ENCODE data around the gene NCDN. TPM values are rescaled to one million over a fixed set of nuclear protein-coding genes. Genes with fewer than 3 reads are reported as not detected.

Gene NCDN
- total and polyA plus RNA-seq, 7 experiments from 2014 or later, result 17.1 to 38.6 (median 23.9) TPM

- H3K4me3 Mint-ChIP-seq, result peak overlapping the region in 4 of 10 donors; percentile 0 to 26 (median 16)
- POLR2A ChIA-PET, result interaction anchor here (1.7 kb wide), 1 partner anchor 95 kb away, joined by 9 read pairs; no protein-coding TSS in a partner anchor
- peaks cover 49 to 89% (median 78%) of the 10 kb centered on the region in 7 donors for H3K4me1 Mint-ChIP-seq
- Histone ChIP-seq H3K4me1 (ENCODE audit: control insufficient read depth in 2 of 2, insufficient read depth in 2 of 2, low read length in 2 of 2) (peaks cover 10 to 14% of the 10 kb centered on the region in 2 donors), H3K27me3 (ENCODE audit: control insufficient read depth in 2 of 2, insufficient read depth in 2 of 2, low read length in 2 of 2) (no peaks in the 10 kb centered on the region), H3K4me3 (ENCODE audit: low read length) (no peak overlapping the region), H3K9me3 (ENCODE audit: control insufficient read depth in 2 of 3, low read length in 3 of 3) (no peaks in the 10 kb centered on the region), H3K36me3 (ENCODE audit: control insufficient read depth in 2 of 3, insufficient read depth in 3 of 3, low read length in 3 of 3) (peaks cover 0 to 16% (median 0%) of the 10 kb centered on the region in 3 experiments), H3K27ac (ENCODE audit: low read depth, low read length) (peak overlapping the region; percentile 12)
- DNase-seq, result peak in 6 of 9 donors; percentile 34 to 69 (median 58)
- peak overlapping the region in 7 of 9 donors; percentile 3 to 93 (median 67) for H3K27ac Mint-ChIP-seq
- peak; percentile 90 for ATAC-seq
- no peaks in the 10 kb centered on the region for H3K9me3 Mint-ChIP-seq
- H3K27me3 Mint-ChIP-seq, result no peaks in the 10 kb centered on the region
- peaks cover 0 to 42% (median 17%) of the 10 kb centered on the region in 5 donors for H3K36me3 Mint-ChIP-seq
- intact Hi-C loops (cut with micrococcal nuclease), result loop anchor here (1.0 to 5.0 kb wide), 2 partner anchors 94 to 343 kb away; no protein-coding TSS in a partner anchor
- CTCF ChIA-PET, result interaction anchor here (1.0 to 3.6 kb wide), 3 partner anchors 20 to 94 kb away, joined by 3 to 49 read pairs (median 3); no protein-coding TSS in a partner anchor
These were observed 12.6 kb upstream of the NCDN start for GRCh38 chr1:35544976-35545375.

- H3K27me3 ChIP-seq (ENCODE audit: control insufficient read depth in 2 of 2, insufficient read depth in 2 of 2, low read length in 2 of 2), result no peaks in the 10 kb centered on the region
- POLR2A ChIA-PET, result no interaction called here
- H3K9me3 ChIP-seq (ENCODE audit: control insufficient read depth in 2 of 3, low read length in 3 of 3), result no peaks in the 10 kb centered on the region
- intact Hi-C loops (cut with micrococcal nuclease), result loop anchor here in 1 of 2 donors (5.0 kb wide), 1 partner anchor 344 kb away; no protein-coding TSS in a partner anchor
- no peak overlapping the region for H3K27ac ChIP-seq (ENCODE audit: low read depth, low read length)
- Mint-ChIP-seq H3K27me3 (no peaks in the 10 kb centered on the region), H3K27ac (peak overlapping the region in 2 of 9 donors; percentile 76 to 93), H3K4me3 (no peak overlapping the region), H3K4me1 (peaks cover 37 to 81% (median 67%) of the 10 kb centered on the region in 7 donors), H3K9me3 (no peaks in the 10 kb centered on the region), H3K36me3 (peaks cover 0 to 31% (median 18%) of the 10 kb centered on the region in 5 donors)
- ATAC-seq, result no peak
- CTCF ChIA-PET, result interaction anchor here (0.7 to 3.6 kb wide), 2 partner anchors 75 to 95 kb away, joined by 3 to 49 read pairs; no protein-coding TSS in a partner anchor
- no peak overlapping the region for H3K4me3 ChIP-seq (ENCODE audit: low read length)
- peaks cover 0 to 22% (median 0%) of the 10 kb centered on the region in 3 experiments for H3K36me3 ChIP-seq (ENCODE audit: control insufficient read depth in 2 of 3, insufficient read depth in 3 of 3, low read length in 3 of 3)
- no peak for DNase-seq
- H3K4me1 ChIP-seq (ENCODE audit: control insufficient read depth in 2 of 2, insufficient read depth in 2 of 2, low read length in 2 of 2), result peaks cover 2 to 6% of the 10 kb centered on the region in 2 donors
These were observed 11.0 kb upstream of the NCDN start for GRCh38 chr1:35546614-35547013.

GRCh38 chr1:35553851-35554250 lies 3.7 kb upstream of the NCDN start:
- Histone ChIP-seq H3K27me3 (ENCODE audit: control insufficient read depth in 2 of 2, insufficient read depth in 2 of 2, low read length in 2 of 2) (no peaks in the 10 kb centered on the region), H3K27ac (ENCODE audit: low read depth, low read length) (no peak overlapping the region), H3K9me3 (ENCODE audit: control insufficient read depth in 2 of 3, low read length in 3 of 3) (no peaks in the 10 kb centered on the region), H3K4me1 (ENCODE audit: control insufficient read depth in 2 of 2, insufficient read depth in 2 of 2, low read length in 2 of 2) (peaks cover 16 to 19% of the 10 kb centered on the region in 2 donors), H3K36me3 (ENCODE audit: control insufficient read depth in 2 of 3, insufficient read depth in 3 of 3, low read length in 3 of 3) (peaks cover 0 to 35% (median 0%) of the 10 kb centered on the region in 3 experiments), H3K4me3 (ENCODE audit: low read length) (no peak overlapping the region)
- peaks cover 0 to 22% (median 18%) of the 10 kb centered on the region in 5 donors for H3K36me3 Mint-ChIP-seq
- H3K27ac Mint-ChIP-seq, result peak overlapping the region in 1 of 9 donors; percentile 62
- no peaks in the 10 kb centered on the region for H3K9me3 Mint-ChIP-seq
- H3K4me1 Mint-ChIP-seq, result peaks cover 28 to 72% (median 57%) of the 10 kb centered on the region in 7 donors
- no peak overlapping the region for H3K4me3 Mint-ChIP-seq
- DNase-seq, result no peak
- H3K27me3 Mint-ChIP-seq, result no peaks in the 10 kb centered on the region
- intact Hi-C loops (cut with micrococcal nuclease), result no loop called here
- no peak for ATAC-seq
- CTCF ChIA-PET, result interaction anchor here (1.1 kb wide), 1 partner anchor 103 kb away, joined by 4 read pairs; no protein-coding TSS in a partner anchor
- POLR2A ChIA-PET, result no interaction called here

GRCh38 chr1:35554266-35555211 lies 3.1 kb upstream of the NCDN start:
- POLR2A ChIA-PET, result no interaction called here
- DNase-seq, result no peak
- no peak for ATAC-seq
- H3K27ac ChIP-seq (ENCODE audit: low read depth, low read length), result no peak overlapping the region
- CTCF ChIA-PET, result no interaction called here
- Mint-ChIP-seq H3K4me1 (peaks cover 32 to 70% (median 54%) of the 10 kb centered on the region in 7 donors), H3K27ac (peak overlapping the region in 4 of 9 donors; percentile 5 to 62 (median 36)), H3K9me3 (no peaks in the 10 kb centered on the region), H3K4me3 (peak overlapping the region in 5 of 10 donors; percentile 90 to 99 (median 95)), H3K27me3 (no peaks in the 10 kb centered on the region), H3K36me3 (peaks cover 0 to 19% (median 18%) of the 10 kb centered on the region in 5 donors)
- intact Hi-C loops (cut with micrococcal nuclease), result loop anchor here in 1 of 2 donors (5.0 kb wide), 1 partner anchor 533 kb away; the partner anchor contains the start of gene ADPRS
- H3K4me3 ChIP-seq (ENCODE audit: low read length), result no peak overlapping the region
- peaks cover 16 to 19% of the 10 kb centered on the region in 2 donors for H3K4me1 ChIP-seq (ENCODE audit: control insufficient read depth in 2 of 2, insufficient read depth in 2 of 2, low read length in 2 of 2)
- no peaks in the 10 kb centered on the region for H3K27me3 ChIP-seq (ENCODE audit: control insufficient read depth in 2 of 2, insufficient read depth in 2 of 2, low read length in 2 of 2)
- H3K9me3 ChIP-seq (ENCODE audit: control insufficient read depth in 2 of 3, low read length in 3 of 3), result no peaks in the 10 kb centered on the region
- H3K36me3 ChIP-seq (ENCODE audit: control insufficient read depth in 2 of 3, insufficient read depth in 3 of 3, low read length in 3 of 3), result peaks cover 0 to 34% (median 0%) of the 10 kb centered on the region in 3 experiments

GRCh38 chr1:35555212-35555584 lies 2.4 kb upstream of the NCDN start:
- POLR2A ChIA-PET, result interaction anchor here (2.9 to 3.0 kb wide), 2 partner anchors 13 to 104 kb away, joined by 19 to 21 read pairs; no protein-coding TSS in a partner anchor
- Histone ChIP-seq H3K27ac (ENCODE audit: low read depth, low read length) (no peak overlapping the region), H3K36me3 (ENCODE audit: control insufficient read depth in 2 of 3, insufficient read depth in 3 of 3, low read length in 3 of 3) (peaks cover 0 to 29% (median 0%) of the 10 kb centered on the region in 3 experiments), H3K27me3 (ENCODE audit: control insufficient read depth in 2 of 2, insufficient read depth in 2 of 2, low read length in 2 of 2) (no peaks in the 10 kb centered on the region), H3K4me1 (ENCODE audit: control insufficient read depth in 2 of 2, insufficient read depth in 2 of 2, low read length in 2 of 2) (peaks cover 16 to 19% of the 10 kb centered on the region in 2 donors), H3K4me3 (ENCODE audit: low read length) (no peak overlapping the region), H3K9me3 (ENCODE audit: control insufficient read depth in 2 of 3, low read length in 3 of 3) (no peaks in the 10 kb centered on the region)
- Mint-ChIP-seq H3K4me3 (peak overlapping the region; percentile 9 to 99 (median 94)), H3K27ac (peak overlapping the region in 5 of 9 donors; percentile 44 to 90 (median 65)), H3K4me1 (peaks cover 35 to 67% (median 51%) of the 10 kb centered on the region in 7 donors), H3K27me3 (no peaks in the 10 kb centered on the region), H3K9me3 (no peaks in the 10 kb centered on the region), H3K36me3 (peaks cover 0 to 18% (median 13%) of the 10 kb centered on the region in 5 donors)
- intact Hi-C loops (cut with micrococcal nuclease), result loop anchor here in 1 of 2 donors (5.0 kb wide), 1 partner anchor 532 kb away; the partner anchor contains the start of gene ADPRS
- ATAC-seq, result no peak
- no peak for DNase-seq
- CTCF ChIA-PET, result interaction anchor here (1.5 kb wide), 1 partner anchor 10 kb away, joined by 6 read pairs; no protein-coding TSS in a partner anchor

Data from naive thymus-derived CD4-positive, alpha-beta T cell (primary cell).